ENCODE results near the gene KAT6B. TPM values are rescaled to one million over a fixed set of nuclear protein-coding genes. Genes with fewer than 3 reads are reported as not detected.

The KAT6B gene
- total RNA-seq, 6 experiments from 2014 or later = 17.8 to 27.5 (median 23.6) TPM

DNA sequence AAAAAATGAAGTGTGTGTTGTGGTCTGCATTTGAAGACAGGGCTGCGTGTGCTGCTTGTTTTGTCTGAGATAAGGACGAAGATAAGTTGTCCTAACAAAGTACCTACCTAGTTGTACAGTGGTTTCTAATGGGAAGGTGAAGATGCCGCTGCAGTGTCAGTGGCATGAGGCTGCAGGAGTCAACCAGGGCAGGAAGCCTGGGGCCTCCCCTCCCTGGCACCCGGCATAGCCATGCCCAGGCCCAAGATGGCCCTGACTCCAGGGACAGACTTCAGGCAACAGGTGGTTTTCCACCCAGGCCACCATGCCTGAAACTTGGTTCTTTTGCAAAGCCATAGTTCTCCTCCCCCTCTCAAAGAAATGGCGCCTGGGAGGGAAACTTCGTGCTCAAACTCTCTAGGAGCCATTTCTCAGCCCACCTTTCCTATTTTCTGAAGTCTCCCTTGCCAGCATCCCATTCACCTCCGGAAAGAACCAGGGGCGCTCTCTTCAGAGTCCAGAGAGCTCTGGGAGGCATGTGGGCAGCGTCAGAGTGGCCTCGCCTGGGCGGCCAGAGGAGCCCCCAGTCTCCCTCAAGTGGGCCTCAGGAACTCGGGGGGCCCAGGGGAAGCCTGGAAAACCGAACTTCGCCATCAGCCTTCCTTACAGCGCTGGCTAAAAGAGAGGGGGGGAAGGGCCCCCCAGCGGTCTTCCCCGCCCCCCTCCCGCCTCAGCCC lies 2.1 kb upstream of the KAT6B start:
- H3K4me1 Mint-ChIP-seq (ENCODE audit: low read depth) = peaks cover 59% of the 10 kb centered on the region
- TF ChIP-seq, protein P1, sequence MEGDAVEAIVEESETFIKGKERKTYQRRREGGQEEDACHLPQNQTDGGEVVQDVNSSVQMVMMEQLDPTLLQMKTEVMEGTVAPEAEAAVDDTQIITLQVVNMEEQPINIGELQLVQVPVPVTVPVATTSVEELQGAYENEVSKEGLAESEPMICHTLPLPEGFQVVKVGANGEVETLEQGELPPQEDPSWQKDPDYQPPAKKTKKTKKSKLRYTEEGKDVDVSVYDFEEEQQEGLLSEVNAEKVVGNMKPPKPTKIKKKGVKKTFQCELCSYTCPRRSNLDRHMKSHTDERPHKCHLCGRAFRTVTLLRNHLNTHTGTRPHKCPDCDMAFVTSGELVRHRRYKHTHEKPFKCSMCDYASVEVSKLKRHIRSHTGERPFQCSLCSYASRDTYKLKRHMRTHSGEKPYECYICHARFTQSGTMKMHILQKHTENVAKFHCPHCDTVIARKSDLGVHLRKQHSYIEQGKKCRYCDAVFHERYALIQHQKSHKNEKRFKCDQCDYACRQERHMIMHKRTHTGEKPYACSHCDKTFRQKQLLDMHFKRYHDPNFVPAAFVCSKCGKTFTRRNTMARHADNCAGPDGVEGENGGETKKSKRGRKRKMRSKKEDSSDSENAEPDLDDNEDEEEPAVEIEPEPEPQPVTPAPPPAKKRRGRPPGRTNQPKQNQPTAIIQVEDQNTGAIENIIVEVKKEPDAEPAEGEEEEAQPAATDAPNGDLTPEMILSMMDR (IDR thresholded peaks at IDR 0.05) = no peak
- no peaks in the 10 kb centered on the region; the same call in 1 of the 2 replicates for H3K36me3 Mint-ChIP-seq (ENCODE audit: low read depth)
- H3K4me3 Mint-ChIP-seq = peak overlapping the region; percentile 88
- peak overlapping the region; percentile 71 for H3K27ac Mint-ChIP-seq
- H3K9me3 Mint-ChIP-seq = no peaks in the 10 kb centered on the region
- H3K27me3 Mint-ChIP-seq (ENCODE audit: insufficient read depth) = no peaks in the 10 kb centered on the region; the same call in 1 of the 2 replicates
- no peak for DNase-seq

DNA sequence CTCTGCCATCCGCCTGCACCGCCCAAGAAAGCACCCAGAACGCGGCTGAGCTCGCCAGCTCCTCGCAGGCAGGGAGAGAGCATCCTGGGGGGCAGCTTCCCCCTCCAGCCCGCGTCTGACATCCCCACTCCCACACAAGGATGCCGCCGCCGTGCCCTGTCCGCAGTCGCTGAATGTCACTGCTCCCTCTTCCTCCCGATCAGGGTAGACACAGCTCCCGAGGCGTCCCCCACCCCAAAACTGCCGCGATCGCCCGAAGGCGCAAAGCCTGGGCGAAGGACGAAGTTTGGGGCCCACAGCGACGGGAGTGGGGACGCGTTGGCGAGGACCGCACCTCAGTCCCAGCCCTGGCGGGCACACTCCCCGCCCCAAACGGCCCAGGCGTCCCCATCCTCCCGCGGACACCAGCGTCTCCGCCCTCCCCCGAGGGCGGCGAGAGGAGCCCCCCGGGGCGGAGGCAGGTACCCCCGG lies 1.5 kb upstream of the KAT6B start:
- no peak for DNase-seq
- H3K4me3 Mint-ChIP-seq = peak overlapping the region; percentile 88
- TF ChIP-seq, protein P1 (IDR thresholded peaks at IDR 0.05) = no peak
- peaks cover 59% of the 10 kb centered on the region for H3K4me1 Mint-ChIP-seq (ENCODE audit: low read depth)
- no peaks in the 10 kb centered on the region; the same call in 1 of the 2 replicates for H3K27me3 Mint-ChIP-seq (ENCODE audit: insufficient read depth)
- no peaks in the 10 kb centered on the region for H3K9me3 Mint-ChIP-seq
- H3K36me3 Mint-ChIP-seq (ENCODE audit: low read depth) = no peaks in the 10 kb centered on the region; the same call in 1 of the 2 replicates
- peak overlapping the region; percentile 71 for H3K27ac Mint-ChIP-seq

DNA sequence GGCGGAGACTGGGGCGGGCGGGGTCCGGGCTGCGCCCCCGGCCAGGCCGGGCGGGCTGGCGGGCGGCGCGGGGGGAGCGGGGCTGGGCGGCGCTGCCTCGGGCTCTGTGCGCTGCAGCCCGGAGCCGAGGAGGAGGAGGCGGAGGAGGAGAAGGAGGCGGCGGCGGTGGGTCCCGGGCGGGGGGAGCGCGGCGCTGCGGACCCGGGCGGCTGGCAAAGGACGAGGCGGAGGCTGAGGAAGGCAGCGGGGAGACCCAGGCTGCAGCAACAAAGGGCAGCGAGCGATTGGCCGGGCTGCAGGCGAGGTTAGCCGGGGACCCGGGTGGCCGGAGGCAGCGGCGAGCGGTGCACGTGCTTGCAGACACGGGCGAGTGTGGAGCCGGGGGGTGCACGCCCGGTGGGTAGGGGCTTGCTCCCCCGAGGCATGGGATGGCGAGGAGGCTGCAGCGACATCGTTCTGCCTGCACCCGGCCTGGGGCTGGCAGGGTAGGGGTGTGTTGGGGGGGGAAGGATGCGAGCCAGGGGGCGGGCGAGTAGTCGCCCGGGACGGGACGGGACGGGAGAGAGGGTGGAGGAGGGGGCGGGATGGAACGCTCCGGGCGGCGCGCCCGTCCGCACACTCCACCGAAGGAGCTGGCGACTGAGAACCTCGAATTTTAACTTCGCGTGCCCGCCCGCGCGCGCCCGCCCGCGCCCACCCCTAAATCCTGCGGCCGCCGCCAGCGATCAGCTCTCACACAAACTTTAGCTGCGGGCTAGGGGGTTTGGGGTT lies 844 bp upstream of the KAT6B start:
- H3K27ac Mint-ChIP-seq = peak overlapping the region; percentile 96
- H3K4me3 Mint-ChIP-seq = peak overlapping the region; percentile 88
- H3K9me3 Mint-ChIP-seq = no peaks in the 10 kb centered on the region
- H3K27me3 Mint-ChIP-seq (ENCODE audit: insufficient read depth) = no peaks in the 10 kb centered on the region; the same call in 1 of the 2 replicates
- H3K4me1 Mint-ChIP-seq (ENCODE audit: low read depth) = peaks cover 59% of the 10 kb centered on the region
- TF ChIP-seq, protein P1 (IDR thresholded peaks at IDR 0.05) = no peak
- DNase-seq = no peak
- H3K36me3 Mint-ChIP-seq (ENCODE audit: low read depth) = no peaks in the 10 kb centered on the region; the same call in 1 of the 2 replicates

GRCh38 chr10:74827045-74827441 lies 643 bp downstream of the KAT6B start:
- Mint-ChIP-seq H3K27ac (peak overlapping the region; percentile 96), H3K27me3 (ENCODE audit: insufficient read depth) (no peaks in the 10 kb centered on the region; the same call in 1 of the 2 replicates), H3K9me3 (no peaks in the 10 kb centered on the region), H3K4me3 (peak overlapping the region; percentile 88), H3K36me3 (ENCODE audit: low read depth) (no peaks in the 10 kb centered on the region; the same call in 1 of the 2 replicates), H3K4me1 (ENCODE audit: low read depth) (peaks cover 60% of the 10 kb centered on the region)
- TF ChIP-seq, protein P1 (IDR thresholded peaks at IDR 0.05) = no peak
- DNase-seq = no peak

- Mint-ChIP-seq H3K4me3 (peak overlapping the region; percentile 88), H3K27me3 (ENCODE audit: insufficient read depth) (no peaks in the 10 kb centered on the region; the same call in 1 of the 2 replicates), H3K4me1 (ENCODE audit: low read depth) (peaks cover 54% of the 10 kb centered on the region), H3K9me3 (no peaks in the 10 kb centered on the region), H3K27ac (peak overlapping the region; percentile 32), H3K36me3 (ENCODE audit: low read depth) (no peaks in the 10 kb centered on the region; the same call in 1 of the 2 replicates)
- no peak for DNase-seq
- TF ChIP-seq, protein P1 (IDR thresholded peaks at IDR 0.05) = no peak
Observed at GRCh38 chr10:74827694-74828093, 1.3 kb downstream of the KAT6B start.
